ENCODE results near the gene SLK. TPM values are rescaled to one million over a fixed set of nuclear protein-coding genes. Genes with fewer than 3 reads are reported as not detected.
A peak's percentile ranks its signal among the peaks of the same experiment; 100 is the strongest.

SLK gene
- total RNA-seq, 1 donor from 2014 or later: 67.0 TPM

- peak; percentile 1 for DNase-seq
Observed at GRCh38 chr10:103942866-103943265, 24.1 kb upstream of the SLK start.

DNA sequence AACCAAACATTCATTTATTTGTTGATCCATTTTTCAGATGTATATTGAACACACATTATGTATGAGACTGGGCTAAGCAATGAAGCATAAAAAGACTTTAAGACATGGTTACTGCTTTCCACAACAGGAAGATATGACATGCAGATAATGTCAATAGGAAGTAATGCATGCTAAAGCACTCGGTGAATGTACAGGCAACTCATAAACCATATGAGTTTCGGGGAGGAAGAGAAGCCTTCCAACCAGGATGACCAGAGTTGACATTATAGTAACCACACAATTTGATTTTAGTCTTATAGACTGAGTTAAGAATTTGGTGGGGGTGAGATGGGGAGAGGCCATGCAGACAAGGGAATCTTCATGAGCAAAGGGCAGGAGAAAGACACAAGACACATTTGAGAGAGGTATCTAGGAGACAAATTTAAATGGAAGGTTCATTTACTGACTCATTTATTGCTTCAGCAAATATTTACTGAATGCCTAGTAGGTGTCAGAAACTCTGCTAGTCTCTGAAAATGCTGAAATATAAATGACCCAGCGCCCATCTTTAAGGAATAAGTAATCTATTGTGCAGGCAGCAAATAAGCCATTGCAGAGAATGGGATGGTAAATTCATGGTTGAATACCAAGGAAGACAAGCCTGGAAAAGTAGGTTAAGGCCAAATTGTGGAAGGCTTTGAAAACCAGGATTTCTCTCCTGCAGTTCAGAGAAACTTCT, 19.0 kb upstream of the SLK start:
- no peak for DNase-seq

- DNase-seq: no peak
Observed at GRCh38 chr10:103949728-103950127, 17.2 kb upstream of the SLK start.

DNA sequence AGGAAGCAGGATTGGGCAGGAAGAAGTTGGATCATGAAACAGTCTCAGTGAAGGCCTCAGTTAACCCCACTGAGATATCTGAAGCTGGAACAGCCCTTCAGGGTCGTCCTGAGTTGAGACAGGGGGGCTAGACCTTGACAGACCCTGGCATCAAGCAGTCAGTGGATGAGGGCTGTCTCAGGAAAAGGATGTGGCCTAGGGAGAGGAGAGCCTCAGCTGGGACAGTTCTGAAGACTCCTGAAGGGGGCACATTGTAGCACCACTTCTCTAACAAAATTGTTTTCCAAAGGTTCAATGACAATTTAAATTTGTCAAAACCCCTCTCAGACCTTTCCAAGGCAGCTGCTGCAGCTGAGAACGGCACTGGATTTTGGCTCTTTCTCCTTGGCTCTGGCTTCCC, 15.8 kb upstream of the SLK start:
- no peak for DNase-seq

DNA sequence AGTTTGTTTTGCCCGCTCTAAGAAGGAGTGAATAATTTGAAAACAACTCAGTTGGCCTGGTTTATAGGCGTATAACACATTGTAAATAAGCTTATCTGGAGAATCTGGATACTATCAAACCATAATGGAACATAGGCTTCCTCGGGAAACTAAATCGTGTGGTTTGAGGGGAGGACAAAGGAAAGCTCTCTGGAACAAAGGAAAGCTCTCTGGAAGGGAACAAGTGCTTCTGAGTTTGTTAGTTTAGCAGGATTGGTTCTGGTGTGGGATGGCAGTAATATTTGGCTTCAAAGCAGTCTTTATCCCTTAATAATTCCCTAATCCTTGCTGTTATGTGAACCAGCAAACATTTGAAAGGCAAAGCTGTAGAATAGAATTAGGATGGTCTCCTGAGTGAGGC, 15.0 kb upstream of the SLK start:
- DNase-seq: no peak

DNA sequence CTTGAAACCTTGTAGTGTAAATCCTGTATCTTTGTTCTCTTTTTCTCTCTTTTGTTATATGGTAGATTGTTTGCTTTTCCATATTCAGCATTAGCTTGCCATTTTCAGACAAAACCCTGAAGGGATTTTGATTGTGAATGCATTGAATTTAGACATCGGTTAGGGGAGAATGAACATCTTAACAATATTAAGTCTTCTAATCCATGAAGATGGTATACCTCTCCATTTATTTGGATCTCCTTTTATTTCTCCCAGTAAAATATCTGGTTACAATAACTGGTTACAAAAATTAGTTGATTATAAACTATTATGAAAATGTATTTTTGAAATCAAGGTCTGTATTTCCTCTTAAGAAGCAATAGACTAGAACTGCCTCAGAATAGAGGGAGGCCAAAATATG, 12.4 kb upstream of the SLK start:
- no peak for DNase-seq

GRCh38 chr10:103958996-103959395, 7.9 kb upstream of the SLK start:
- no peak for DNase-seq

DNA sequence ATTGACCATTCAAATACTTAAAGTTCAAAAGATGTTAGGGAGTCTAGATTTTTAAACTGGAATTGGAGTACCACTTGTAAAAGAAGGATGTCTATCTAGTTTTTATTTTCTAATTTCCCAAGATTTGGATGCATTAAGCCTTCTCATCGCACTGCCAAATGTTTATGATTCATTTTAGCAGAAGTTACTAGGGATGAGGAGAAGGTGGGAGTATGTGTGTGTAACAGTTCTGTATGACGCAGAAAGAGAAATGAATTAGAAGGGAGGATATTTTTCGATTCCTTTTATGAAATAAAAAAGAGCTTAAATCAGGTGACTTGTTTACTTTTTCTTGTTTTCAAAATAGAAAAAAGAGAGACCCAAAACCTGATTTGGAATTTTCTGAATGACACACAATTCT, 6.8 kb upstream of the SLK start:
- DNase-seq: no peak

GRCh38 chr10:103967448-103968071, 620 bp downstream of the SLK start:
- no peak for DNase-seq

DNA sequence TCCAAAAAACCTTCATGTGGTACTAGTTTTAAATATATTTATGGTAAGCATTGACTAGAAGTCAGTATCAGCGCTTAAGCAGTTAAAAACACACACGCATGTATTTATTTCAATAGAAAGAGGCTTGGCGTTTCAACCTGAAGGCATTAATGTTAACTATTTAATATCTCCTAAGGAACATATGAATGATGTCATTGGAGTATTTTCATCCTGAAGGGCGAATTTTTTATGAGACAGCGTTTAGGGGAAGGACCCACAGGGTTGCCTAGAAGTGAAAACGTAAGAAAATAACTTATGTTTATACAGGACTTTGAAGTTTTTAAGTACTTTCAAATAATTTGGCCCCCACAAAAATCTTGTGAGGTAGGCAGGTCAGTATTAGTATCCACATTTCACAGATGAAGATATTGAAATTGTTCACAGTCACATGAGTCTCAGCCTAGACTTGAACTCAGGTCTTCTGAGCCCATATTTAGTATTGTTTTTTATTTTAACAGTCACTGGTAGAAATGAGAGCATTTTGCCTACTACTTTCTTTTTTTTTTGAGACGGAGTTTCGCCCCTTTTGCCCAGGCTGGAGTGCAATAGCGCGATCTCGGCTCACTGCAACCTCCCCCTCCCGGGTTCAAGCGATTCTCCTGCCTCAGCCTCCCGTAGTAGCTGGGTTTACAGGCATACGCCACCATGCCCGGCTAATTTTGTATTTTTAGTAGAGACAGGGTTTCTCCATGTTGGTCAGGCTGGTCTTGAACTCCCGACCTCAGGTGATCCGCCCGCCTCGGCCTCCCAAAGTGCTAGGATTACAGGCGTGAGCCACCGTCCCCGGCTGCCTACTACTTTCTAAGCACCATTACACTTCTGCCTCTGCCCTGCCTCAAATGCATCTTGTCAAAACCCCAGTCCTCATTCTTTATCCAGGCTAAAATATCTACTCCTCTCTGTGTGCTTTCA, 1.8 kb downstream of the SLK start:
- DNase-seq: no peak

GRCh38 chr10:103969436-103969835, 2.5 kb downstream of the SLK start:
- DNase-seq: peak; percentile 13

DNA sequence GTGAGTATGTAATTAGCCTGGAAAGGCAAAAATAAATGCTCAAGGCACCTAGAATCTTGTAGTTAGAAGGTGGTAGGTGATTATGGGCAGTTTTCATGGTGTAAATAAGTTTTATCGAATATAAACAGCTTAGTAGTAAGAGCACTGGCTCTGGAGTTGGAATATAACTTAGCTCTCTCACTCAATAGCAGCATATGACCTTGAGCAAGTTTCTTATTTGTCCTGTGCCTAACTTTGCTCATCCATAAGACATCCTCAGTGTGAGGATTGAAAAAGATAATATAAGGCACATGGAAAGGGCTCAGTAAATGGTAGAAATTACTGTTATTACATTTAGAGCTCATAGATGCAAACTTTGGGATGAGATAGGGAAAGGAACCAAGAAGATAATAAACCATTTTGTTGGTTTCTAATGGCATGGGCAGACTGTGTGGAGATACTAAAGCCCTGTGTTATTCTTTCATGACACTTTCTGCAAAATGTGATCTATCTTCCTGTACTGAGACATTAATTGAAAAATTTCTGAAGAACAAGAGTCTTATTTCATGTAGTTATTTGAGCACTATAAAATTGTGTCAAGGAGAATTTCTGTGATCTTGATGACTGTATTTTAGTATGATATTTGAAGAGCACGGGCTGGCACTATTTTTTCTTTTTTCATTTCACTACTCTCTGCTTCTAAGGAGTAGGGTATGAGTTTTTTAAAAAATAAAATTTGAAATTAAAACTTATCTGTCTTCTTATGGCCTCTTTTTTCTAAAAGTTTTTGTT, 3.1 kb downstream of the SLK start:
- DNase-seq: no peak

- DNase-seq: no peak
Observed at GRCh38 chr10:103975169-103975568, 8.2 kb downstream of the SLK start.

DNA sequence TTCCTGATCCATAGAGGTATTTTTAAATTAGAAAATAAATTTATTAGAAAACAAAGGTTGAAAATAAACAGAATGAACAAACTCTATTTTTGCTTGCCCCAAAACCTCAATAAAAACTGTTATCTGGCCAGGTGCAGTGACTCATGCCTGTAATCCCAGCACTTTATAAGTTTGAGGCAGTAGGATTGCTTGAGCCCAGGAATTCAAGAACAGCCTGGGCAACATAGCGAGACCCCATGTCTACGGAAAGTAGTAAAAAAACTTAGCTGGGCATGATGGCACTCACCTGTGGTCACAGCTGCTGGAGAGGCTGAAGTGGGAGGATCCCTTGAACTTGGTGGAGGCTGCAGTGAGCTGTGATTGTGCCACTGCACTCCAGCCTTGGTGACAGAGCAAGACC, 10.3 kb downstream of the SLK start:
- DNase-seq: no peak

DNA sequence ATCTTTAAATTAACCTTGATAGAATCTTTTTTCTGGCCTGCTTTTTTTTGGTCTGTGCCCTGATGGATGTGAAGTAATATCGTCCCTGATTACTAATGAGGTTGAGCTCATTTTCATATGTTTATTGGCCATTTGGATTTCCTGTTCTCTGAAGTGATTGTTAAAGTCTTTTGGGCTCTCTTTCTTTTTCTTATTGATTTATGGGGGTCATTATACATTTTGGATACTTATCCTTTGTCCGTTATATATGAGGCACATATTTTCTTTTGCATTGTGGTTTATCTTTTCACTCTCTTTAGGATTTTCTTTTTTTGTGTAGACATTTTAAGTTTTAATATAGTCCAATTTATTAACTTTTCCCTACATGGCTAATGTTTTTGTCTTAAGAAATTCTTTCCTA, 12.6 kb downstream of the SLK start:
- no peak for DNase-seq

DNA sequence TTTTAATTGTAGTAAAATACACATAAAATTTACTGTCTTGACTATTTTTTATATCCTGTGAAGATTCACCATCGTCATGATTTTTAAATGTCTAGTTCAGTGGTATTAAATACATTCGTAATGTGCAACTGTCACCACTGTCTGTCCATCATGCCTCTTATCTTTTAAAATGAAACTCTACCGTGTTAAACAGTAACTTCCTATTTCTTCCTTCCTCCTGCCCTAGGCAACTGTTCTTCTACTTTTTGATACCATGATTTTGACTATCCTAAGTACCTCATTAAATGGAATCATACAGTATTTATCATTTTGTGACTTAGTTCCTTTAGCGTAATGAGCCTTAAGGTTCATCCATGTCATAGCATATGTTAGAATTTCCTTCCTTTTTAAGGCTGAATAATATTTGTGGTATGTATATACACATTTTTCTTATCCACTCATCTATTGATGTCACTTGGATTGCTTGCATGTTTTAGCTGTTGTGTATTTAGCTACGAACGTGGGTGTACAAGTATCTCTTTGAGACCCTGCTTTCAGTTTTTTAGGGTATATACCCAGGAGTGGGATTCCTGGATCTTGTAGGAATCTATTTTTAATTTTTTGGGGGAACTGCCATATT, 13.5 kb downstream of the SLK start:
- DNase-seq: no peak

DNA sequence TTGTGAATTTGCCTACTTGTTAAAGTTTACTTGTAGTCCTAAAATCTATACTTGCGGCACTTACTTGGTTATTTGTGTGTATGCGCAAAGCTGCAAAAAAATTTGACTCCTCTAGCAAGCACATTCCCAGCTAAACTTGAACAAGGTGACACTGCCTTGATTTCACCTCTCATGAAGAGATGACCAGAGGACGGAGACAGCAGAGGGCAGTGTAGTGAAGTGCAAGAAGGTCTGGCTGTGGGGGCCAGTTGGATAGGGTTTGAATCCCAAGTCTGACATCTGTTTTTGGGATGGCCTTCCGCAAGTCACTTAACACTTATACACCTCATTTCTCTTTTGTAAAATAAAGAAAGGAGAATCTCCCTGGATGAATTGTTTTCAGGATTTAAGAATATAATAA, 15.7 kb downstream of the SLK start:
- DNase-seq: no peak

GRCh38 chr10:103983367-103983911, 16.5 kb downstream of the SLK start:
- DNase-seq: no peak

- DNase-seq: no peak
Observed at GRCh38 chr10:103985726-103986125, 18.8 kb downstream of the SLK start.

DNA sequence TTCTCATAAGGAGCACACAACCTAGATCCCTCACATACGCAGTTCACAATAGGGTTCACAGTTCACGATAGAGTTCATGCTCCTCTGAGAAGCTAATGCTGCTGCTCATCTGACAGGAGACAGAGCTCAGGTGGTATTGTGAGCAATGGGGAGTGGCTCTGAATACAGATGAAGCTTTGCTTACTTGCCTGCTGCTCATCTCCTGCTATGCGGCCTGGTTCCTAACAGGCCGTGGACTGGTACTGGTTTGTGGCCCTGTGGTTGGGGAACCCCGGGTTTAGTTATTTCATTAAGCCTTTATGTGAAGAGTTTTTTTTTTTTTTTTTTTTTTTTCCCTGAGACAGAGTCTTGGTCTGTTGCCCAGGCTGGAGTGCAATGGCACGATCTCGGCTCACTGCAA, 19.4 kb downstream of the SLK start:
- DNase-seq: no peak

GRCh38 chr10:103990121-103990520, 23.2 kb downstream of the SLK start:
- DNase-seq: no peak

- DNase-seq: no peak
Observed at GRCh38 chr10:103990531-103990930, 23.6 kb downstream of the SLK start.

All from skin of body (tissue), 2 donors.